ENCODE results near the gene CCDC136. TPM values are rescaled to one million over a fixed set of nuclear protein-coding genes. Genes with fewer than 3 reads are reported as not detected.

Gene CCDC136
- total RNA-seq, 1 donor from 2014 or later: 11.1 TPM

DNA sequence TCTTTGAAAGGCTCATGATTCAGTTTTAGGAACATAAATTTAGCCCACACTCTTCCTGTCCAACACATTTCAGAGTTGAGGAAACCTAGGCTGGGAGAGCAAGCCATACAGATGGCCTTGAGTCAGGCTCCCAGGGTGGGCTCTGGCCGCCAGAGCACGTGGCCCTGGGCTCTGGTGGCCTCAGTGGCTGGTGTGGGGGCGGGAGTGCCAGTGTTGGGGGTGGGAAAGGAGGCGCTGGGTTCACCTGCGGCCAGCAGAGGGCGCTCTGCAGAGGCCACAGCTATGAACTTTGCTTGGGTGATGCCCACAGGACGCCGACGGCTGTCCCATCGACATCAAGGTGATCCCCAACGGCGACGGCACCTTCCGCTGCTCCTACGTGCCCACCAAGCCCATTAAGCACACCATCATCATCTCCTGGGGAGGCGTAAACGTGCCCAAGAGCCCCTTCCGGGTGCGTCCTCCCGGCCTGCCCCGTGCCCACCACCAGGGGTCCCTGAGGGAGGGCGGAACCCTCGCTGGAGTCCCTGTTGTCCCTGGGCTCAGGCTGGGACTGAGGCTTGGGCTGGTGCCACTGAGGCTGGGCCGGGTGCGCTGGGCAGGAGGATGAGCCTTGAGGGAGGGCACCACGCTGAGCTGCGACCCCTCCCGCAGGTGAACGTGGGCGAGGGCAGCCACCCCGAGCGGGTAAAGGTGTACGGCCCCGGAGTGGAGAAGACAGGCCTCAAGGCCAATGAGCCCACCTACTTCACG lies 50.3 kb downstream of the CCDC136 start:
- Mint-ChIP-seq H3K9me3 (no peaks in the 10 kb centered on the region), H3K27me3 (ENCODE audit: insufficient read depth) (no peaks in the 10 kb centered on the region), H3K27ac (no peak overlapping the region), H3K4me1 (ENCODE audit: low read depth) (no peaks in the 10 kb centered on the region), H3K4me3 (no peak overlapping the region), H3K36me3 (ENCODE audit: low read depth) (no peaks in the 10 kb centered on the region)
- peak; percentile 30 for DNase-seq (ENCODE audit: low spot score)
- intact Hi-C loops (cut with micrococcal nuclease): loop anchor here (1.0 kb wide), 1 partner anchor 41 kb away; no protein-coding TSS in a partner anchor

DNA sequence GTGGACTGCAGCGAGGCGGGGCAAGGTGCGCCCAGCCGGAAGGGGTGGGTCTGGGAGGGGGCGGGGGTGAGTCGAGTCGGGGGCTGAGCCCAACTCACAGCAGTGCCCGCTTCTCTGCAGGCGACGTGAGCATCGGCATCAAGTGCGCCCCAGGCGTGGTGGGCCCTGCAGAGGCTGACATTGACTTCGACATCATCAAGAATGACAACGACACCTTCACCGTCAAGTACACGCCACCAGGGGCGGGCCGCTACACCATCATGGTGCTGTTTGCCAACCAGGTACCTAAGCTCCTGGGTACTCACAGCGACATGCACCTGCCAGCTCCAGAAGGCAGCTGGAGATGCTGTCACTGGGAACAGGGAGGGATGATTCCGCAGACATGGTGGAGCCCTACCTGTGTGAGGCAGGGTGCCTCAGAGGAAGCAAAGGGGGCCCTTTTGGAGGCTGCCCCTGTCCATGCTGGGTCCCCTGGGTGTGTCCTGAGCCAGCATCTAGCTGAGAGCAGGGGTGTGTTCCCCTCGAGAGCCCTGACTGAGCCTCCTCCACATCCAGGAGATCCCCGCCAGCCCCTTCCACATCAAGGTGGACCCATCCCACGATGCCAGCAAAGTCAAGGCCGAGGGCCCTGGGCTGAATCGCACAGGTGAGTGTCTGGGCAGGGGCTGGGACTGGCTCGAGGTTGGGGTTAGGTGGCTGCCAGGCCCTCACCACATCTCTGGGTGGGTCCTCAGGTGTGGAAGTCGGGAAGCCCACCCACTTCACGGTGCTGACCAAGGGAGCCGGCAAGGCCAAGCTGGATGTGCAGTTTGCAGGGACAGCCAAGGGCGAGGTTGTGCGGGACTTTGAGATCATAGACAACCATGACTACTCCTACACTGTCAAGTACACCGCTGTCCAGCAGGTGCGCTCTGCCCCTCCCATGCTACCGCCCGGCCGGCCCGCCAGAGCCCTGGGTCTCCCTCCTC lies 51.2 kb downstream of the CCDC136 start:
- Mint-ChIP-seq H3K36me3 (ENCODE audit: low read depth) (no peaks in the 10 kb centered on the region), H3K4me3 (no peak overlapping the region), H3K27me3 (ENCODE audit: insufficient read depth) (no peaks in the 10 kb centered on the region), H3K27ac (no peak overlapping the region), H3K9me3 (no peaks in the 10 kb centered on the region), H3K4me1 (ENCODE audit: low read depth) (no peaks in the 10 kb centered on the region)
- DNase-seq (ENCODE audit: low spot score): no peak
- intact Hi-C loops (cut with micrococcal nuclease): loop anchor here (1.0 kb wide), 1 partner anchor 40 kb away; no protein-coding TSS in a partner anchor

DNA sequence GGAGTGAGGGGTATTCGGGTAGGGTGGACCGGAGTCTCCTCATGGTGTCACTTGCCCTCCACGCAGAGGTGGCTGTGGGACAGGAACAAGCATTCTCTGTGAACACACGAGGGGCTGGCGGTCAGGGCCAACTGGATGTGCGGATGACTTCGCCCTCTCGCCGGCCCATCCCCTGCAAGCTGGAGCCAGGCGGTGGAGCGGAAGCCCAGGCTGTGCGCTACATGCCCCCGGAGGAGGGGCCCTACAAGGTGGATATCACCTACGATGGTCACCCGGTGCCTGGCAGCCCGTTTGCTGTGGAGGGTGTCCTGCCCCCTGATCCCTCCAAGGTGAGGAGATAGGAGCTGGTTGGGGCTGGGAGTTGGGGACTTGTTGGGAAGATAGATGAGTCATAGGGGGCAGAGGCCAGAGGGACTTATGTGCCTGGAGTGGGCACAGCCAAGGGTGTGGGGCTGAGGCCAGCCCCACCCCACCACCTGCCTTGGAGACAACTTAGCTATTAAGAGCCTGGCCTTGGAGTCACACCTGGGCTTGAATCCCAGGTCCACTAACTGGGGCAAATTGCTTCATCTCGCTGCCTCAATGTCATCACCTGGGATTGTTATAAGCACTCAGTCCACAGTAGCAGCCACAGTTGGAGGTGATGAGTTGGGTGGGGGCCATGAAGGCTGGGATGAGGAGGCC lies 52.3 kb downstream of the CCDC136 start:
- Mint-ChIP-seq H3K27me3 (ENCODE audit: insufficient read depth) (no peaks in the 10 kb centered on the region), H3K27ac (no peak overlapping the region), H3K4me1 (ENCODE audit: low read depth) (no peaks in the 10 kb centered on the region), H3K4me3 (no peak overlapping the region), H3K9me3 (no peaks in the 10 kb centered on the region), H3K36me3 (ENCODE audit: low read depth) (no peaks in the 10 kb centered on the region)
- intact Hi-C loops (cut with micrococcal nuclease): no loop called here
- DNase-seq (ENCODE audit: low spot score): no peak

DNA sequence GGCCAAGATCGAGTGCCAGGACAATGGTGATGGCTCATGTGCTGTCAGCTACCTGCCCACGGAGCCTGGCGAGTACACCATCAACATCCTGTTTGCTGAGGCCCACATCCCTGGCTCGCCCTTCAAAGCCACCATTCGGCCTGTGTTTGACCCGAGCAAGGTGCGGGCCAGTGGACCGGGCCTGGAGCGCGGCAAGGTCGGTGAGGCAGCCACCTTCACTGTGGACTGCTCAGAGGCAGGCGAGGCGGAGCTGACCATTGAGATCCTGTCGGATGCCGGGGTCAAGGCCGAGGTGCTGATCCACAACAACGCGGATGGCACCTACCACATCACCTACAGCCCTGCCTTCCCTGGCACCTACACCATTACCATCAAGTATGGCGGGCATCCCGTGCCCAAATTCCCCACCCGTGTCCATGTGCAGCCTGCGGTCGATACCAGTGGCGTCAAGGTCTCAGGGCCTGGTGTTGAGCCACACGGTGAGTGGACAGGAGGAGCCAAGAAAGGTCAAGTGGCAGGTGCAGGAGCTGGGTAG lies 53.1 kb downstream of the CCDC136 start:
- H3K9me3 Mint-ChIP-seq: no peaks in the 10 kb centered on the region
- intact Hi-C loops (cut with micrococcal nuclease): no loop called here
- no peaks in the 10 kb centered on the region for H3K27me3 Mint-ChIP-seq (ENCODE audit: insufficient read depth)

DNA sequence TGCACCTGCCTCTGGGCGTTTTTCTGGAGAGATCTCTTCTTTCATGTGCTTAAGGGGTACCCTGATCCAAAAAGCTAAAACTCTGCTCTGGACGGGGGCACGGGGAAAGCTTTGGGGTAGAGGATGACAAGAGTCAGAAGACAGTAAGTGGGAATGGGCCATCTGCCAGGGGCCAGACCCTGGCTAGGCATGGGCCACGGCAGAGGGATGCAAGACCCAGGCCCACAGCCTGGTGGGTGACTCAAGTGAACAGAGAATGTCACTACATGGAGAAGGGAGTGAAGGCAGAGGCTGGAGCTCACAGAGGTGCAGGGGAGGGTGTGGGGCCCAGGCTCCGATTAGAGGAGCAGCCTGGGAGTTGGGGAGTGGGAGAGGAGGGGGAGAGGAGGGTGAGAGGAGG lies 53.7 kb downstream of the CCDC136 start:
- Mint-ChIP-seq H3K27ac (no peak overlapping the region), H3K36me3 (ENCODE audit: low read depth) (no peaks in the 10 kb centered on the region), H3K27me3 (ENCODE audit: insufficient read depth) (peaks cover 3% of the 10 kb centered on the region), H3K4me1 (ENCODE audit: low read depth) (no peaks in the 10 kb centered on the region), H3K9me3 (no peaks in the 10 kb centered on the region), H3K4me3 (no peak overlapping the region)
- intact Hi-C loops (cut with micrococcal nuclease): no loop called here
- no peak for DNase-seq (ENCODE audit: low spot score)

More for the DNA sequence above, 53.1 kb downstream of the CCDC136 start:
- Mint-ChIP-seq H3K4me3 (no peak overlapping the region), H3K4me1 (ENCODE audit: low read depth) (no peaks in the 10 kb centered on the region), H3K36me3 (ENCODE audit: low read depth) (no peaks in the 10 kb centered on the region), H3K27ac (no peak overlapping the region)
- DNase-seq (ENCODE audit: low spot score): no peak

DNA sequence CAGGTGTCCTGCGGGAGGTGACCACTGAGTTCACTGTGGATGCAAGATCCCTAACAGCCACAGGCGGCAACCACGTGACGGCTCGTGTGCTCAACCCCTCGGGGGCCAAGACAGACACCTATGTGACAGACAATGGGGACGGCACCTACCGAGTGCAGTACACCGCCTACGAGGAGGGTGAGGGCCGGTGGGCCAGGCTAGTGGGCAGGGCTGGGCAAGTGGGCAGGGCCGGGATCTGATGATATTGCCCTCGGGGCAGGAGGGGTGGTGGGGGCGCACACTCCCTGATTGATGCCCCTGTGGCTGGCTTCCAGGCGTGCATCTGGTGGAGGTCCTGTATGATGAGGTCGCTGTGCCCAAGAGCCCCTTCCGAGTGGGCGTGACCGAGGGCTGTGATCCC lies 54.2 kb downstream of the CCDC136 start:
- no peaks in the 10 kb centered on the region for H3K36me3 Mint-ChIP-seq (ENCODE audit: low read depth)
- H3K27me3 Mint-ChIP-seq (ENCODE audit: insufficient read depth): peaks cover 3% of the 10 kb centered on the region
- H3K27ac Mint-ChIP-seq: no peak overlapping the region

DNA sequence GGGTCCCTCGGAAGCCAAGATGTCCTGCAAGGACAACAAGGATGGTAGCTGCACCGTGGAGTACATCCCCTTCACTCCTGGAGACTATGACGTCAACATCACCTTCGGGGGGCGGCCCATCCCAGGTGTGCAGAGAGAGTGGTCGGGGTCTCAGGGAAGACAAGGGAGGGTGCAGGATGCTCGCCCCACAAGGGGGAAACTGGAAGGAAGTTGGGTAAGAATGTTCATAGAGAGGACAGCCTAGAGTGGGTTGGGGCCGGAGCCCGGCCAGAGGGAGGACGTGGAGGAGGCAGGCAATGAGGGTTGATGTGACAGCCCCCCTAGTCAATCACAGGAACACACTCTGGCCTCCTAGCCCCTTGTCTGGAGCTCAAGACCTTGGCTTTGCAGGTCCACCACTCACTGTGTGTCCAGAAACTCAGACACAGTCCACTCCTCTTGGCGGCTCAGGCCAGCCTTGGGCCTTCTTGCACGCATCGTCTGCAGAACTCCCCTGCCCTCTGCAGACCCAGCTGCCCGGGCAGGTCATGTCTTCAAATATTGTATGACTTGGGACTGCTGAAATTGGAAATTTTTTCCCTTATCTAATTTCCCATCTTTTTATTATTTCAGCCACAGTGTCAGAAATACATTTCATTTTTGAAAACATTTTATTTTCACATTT lies 55.1 kb downstream of the CCDC136 start:
- DNase-seq (ENCODE audit: low spot score): no peak
- H3K4me3 Mint-ChIP-seq: no peak overlapping the region
- no peak overlapping the region for H3K27ac Mint-ChIP-seq
- H3K9me3 Mint-ChIP-seq: no peaks in the 10 kb centered on the region
- peaks cover 3% of the 10 kb centered on the region for H3K27me3 Mint-ChIP-seq (ENCODE audit: insufficient read depth)
- intact Hi-C loops (cut with micrococcal nuclease): no loop called here
- no peaks in the 10 kb centered on the region for H3K4me1 Mint-ChIP-seq (ENCODE audit: low read depth)
- H3K36me3 Mint-ChIP-seq (ENCODE audit: low read depth): no peaks in the 10 kb centered on the region

More for the DNA sequence above, 54.2 kb downstream of the CCDC136 start:
- intact Hi-C loops (cut with micrococcal nuclease): no loop called here
- no peak for DNase-seq (ENCODE audit: low spot score)
- Mint-ChIP-seq H3K9me3 (no peaks in the 10 kb centered on the region), H3K4me1 (ENCODE audit: low read depth) (no peaks in the 10 kb centered on the region), H3K4me3 (no peak overlapping the region)

DNA sequence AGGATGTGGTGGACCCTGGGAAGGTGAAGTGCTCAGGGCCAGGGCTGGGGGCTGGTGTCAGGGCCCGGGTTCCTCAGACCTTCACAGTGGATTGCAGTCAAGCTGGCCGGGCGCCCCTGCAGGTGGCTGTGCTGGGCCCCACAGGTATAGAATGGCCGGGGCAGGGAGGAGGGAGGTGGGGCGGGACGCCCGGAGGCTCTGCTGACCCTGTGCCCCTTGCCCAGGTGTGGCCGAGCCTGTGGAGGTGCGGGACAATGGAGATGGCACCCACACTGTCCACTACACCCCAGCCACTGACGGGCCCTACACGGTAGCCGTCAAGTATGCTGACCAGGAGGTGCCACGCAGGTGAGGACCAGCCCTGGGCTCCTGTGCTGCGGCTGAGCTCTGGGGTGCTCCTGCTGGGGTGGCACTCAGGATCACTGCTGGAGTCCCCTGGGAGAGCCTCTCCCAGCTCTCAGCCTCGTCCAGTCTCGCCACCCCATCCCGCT lies 56.0 kb downstream of the CCDC136 start:
- Mint-ChIP-seq H3K27ac (no peak overlapping the region), H3K36me3 (ENCODE audit: low read depth) (no peaks in the 10 kb centered on the region), H3K4me1 (ENCODE audit: low read depth) (no peaks in the 10 kb centered on the region), H3K9me3 (no peaks in the 10 kb centered on the region), H3K4me3 (no peak overlapping the region), H3K27me3 (ENCODE audit: insufficient read depth) (peaks cover 3% of the 10 kb centered on the region)
- intact Hi-C loops (cut with micrococcal nuclease): no loop called here
- DNase-seq (ENCODE audit: low spot score): no peak

DNA sequence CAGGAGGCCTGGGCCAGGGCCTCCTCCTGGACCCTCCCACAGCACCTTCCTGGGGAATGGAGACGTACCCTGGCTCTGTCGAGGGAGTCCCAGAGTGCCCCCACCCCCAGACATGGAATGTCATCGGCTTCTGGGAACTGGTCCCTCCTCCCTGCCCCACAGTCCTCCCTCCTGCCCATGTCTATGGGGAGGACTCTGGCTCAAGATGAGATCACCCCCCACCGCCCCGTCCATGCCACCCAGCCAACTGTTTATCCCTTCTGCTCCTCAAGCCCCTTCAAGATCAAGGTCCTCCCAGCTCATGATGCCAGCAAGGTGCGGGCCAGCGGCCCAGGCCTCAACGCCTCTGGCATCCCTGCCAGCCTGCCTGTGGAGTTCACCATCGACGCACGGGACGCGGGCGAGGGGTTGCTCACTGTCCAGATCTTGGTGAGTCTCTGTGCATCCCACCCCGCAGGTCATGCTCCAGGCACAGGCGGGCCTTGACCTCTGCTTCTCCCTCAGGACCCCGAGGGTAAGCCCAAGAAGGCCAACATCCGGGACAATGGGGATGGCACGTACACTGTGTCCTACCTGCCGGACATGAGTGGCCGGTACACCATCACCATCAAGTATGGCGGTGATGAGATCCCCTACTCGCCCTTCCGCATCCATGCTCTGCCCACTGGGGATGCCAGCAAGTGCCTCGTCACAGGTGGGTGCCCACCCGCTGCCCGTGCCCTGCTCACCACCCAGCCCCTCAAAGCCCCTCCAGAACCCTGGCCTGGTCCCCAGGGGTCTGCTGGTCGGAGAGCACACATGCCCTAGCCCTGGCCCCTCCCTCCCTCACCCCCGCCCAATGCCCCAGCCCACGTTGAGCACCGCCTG lies 56.8 kb downstream of the CCDC136 start:
- Mint-ChIP-seq H3K27ac (no peak overlapping the region), H3K4me3 (no peak overlapping the region), H3K9me3 (no peaks in the 10 kb centered on the region), H3K36me3 (ENCODE audit: low read depth) (no peaks in the 10 kb centered on the region), H3K27me3 (ENCODE audit: insufficient read depth) (peaks cover 4% of the 10 kb centered on the region), H3K4me1 (ENCODE audit: low read depth) (no peaks in the 10 kb centered on the region)
- intact Hi-C loops (cut with micrococcal nuclease): no loop called here
- DNase-seq (ENCODE audit: low spot score): no peak

DNA sequence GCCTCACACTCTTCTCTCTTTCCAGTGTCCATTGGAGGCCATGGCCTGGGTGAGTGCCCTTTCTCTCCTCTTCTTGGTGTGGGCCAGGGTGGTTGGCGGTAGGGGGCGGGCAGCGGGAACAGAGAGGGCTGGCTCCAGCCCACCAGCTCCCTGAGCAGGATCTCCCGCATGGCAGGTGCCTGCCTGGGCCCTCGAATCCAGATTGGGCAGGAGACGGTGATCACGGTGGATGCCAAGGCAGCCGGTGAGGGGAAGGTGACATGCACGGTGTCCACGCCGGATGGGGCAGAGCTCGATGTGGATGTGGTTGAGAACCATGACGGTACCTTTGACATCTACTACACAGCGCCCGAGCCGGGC lies 57.4 kb downstream of the CCDC136 start:
- DNase-seq (ENCODE audit: low spot score): no peak
- Mint-ChIP-seq H3K4me1 (ENCODE audit: low read depth) (no peaks in the 10 kb centered on the region), H3K27ac (no peak overlapping the region), H3K27me3 (ENCODE audit: insufficient read depth) (peaks cover 4% of the 10 kb centered on the region), H3K36me3 (ENCODE audit: low read depth) (no peaks in the 10 kb centered on the region), H3K9me3 (no peaks in the 10 kb centered on the region), H3K4me3 (no peak overlapping the region)
- intact Hi-C loops (cut with micrococcal nuclease): no loop called here

DNA sequence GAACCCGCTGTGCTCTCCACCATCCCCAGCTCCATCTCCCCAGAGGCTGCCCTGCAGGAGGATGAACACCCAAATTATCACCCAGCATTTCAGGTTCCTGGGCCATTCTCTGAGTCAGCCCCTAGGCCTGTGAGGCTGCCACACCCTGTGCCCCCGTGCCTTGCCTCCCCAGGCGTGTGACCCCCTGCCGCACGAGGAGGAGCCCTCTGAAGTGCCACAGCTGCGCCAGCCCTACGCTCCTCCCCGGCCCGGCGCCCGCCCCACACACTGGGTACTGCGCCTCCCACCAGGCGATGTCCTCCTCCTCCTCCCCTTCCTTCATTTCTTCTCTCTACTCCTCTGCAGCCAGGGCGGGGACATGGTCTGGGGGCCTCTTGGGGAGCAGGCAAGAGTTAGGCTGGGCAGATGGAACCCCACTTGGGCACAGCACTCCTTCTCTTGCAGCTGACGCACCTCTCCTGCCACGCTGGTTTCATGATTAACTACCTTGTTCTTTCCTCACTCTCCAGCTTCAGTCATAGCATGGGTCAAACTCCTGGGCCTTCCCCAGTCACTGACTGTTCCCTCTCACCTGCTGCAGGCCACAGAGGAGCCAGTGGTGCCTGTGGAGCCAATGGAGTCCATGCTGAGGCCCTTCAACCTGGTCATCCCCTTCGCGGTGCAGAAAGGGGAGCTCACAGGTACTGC lies 58.2 kb downstream of the CCDC136 start:
- intact Hi-C loops (cut with micrococcal nuclease): no loop called here
- H3K27me3 Mint-ChIP-seq (ENCODE audit: insufficient read depth): peaks cover 4% of the 10 kb centered on the region
- H3K9me3 Mint-ChIP-seq: no peaks in the 10 kb centered on the region
- no peak overlapping the region for H3K4me3 Mint-ChIP-seq
- H3K4me1 Mint-ChIP-seq (ENCODE audit: low read depth): no peaks in the 10 kb centered on the region
- no peak overlapping the region for H3K27ac Mint-ChIP-seq
- DNase-seq (ENCODE audit: low spot score): no peak
- no peaks in the 10 kb centered on the region for H3K36me3 Mint-ChIP-seq (ENCODE audit: low read depth)

All from activated T-helper 1 cell treated with anti-CD3 and anti-CD28 coated beads, Interleukin-12 subunit alpha, Interleukin-12 subunit beta, Interleukin-2, Interleukin-4 antibody, amounts not matched to agents 30 ng/mL and 10 ng/mL and 1 ng/mL, durations not matched to agents 14 hours and 24 hours and 36 hours (primary cell).